PC-3 (cell line): ENCODE measurements around the gene COL27A1.

Source experiments
- CTCF ChIP-seq: fragments of 300-600 bp; sonication (generic); conservative IDR thresholded peaks from 2 replicates; pipeline ENCODE4 v1.5.1; 2017; ENCODE audit warnings: antibody characterized with exemption, low read depth, mild to moderate bottlenecking, low read length
- EZH2 ChIP-seq: fragments of 300-600 bp; sonication (generic); IDR thresholded peaks from one replicate; pipeline ENCODE4 v1.6.1; 2017; ENCODE audit warnings: antibody characterized with exemption, mild to moderate bottlenecking, low read length; ENCODE audit not compliant: unreplicated experiment
- EZH2phosphoT487 ChIP-seq: fragments of 300-600 bp; sonication (generic); IDR thresholded peaks from 2 replicates; pipeline ENCODE4 v1.6.1; 2018; ENCODE audit warnings: mild to moderate bottlenecking, antibody characterized with exemption, low read length, borderline replicate concordance

DNA sequence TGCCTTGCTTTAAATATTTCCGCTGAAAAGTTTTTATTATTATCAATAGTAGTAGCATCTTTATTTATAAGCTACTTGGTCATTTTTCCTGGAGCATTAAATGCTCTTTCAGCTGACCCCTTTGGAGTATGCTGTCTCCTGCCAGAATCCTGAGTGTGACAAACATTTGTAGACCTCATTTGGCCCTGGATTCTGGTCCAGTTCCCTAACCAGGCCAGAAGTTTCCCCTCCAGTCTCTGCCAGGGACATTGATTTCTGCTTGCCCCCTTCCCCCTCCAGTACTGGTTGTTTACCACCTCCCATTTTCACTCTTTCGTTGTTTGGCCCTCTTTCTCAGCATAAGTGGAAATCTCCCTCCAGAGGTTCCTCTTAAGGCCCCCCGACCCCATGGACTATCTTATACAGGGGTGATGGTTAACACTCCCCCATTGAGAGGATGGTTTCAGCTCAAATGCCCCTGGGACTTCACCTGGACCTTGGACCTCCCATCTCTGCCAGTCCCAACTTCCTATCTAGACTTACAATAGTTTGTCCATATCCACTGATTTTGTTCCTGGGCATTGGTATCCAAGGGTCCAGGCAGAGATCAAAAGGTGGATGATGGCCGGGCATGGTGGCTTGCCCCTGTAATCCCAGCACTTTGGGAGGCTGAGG is 24.6 kb upstream of the COL27A1 start:
- no peak for TF ChIP-seq EZH2
- TF ChIP-seq CTCF = no peak
- no peak for TF ChIP-seq EZH2phosphoT487
